Liver (tissue), 3 donors: ENCODE results near the gene SP4.

Source experiments
- NR2F2 ChIP-seq: IDR thresholded peaks from 2 replicates; pipeline ENCODE4 v1.6.1; 2016; ENCODE audit warnings: antibody characterized with exemption
- TAF1 ChIP-seq: conservative IDR thresholded peaks from 2 replicates; pipeline ENCODE4 v1.6.1; 2016; ENCODE audit warnings: antibody characterized with exemption, mild to moderate bottlenecking
- TF ChIP-seq, protein P1 (sequence below): fragments of 150-350 bp; IDR thresholded peaks from 2 replicates; pipeline ENCODE4 v1.5.1; 2017; ENCODE audit warnings: improper control_type of control experiment, low read depth, low read length; ENCODE audit not compliant: missing input control
- TF ChIP-seq, protein P2 (sequence below): IDR thresholded peaks from 2 replicates; pipeline ENCODE4 v1.6.1; 2016; ENCODE audit warnings: antibody characterized with exemption
- TF ChIP-seq, protein P3 (sequence below): IDR thresholded peaks from 2 replicates; pipeline ENCODE4 v1.6.1; 2016; ENCODE audit warnings: antibody characterized with exemption
- donor health status: healthy.
- donor health status: healthy.

DNA sequence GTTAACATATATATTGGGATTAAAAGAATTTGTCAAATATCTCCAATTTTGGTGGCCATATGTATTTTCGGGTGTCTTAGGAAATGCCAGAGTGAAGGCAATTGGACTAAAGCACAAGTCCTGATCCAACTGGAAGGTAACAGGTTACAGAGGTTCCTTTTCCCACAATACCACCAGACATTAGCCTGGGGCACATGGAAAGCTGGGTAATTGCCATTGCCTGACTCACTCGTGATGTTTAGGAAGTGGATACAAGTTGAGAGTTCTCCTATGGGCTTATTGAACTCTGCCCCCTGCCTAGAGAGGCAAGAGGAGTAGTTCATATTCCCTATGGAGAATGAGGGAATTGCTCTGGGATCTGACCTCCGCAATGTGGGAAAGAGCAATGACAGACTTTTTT, 120.6 kb downstream of the SP4 start:
- no peak for TF ChIP-seq TAF1
- TF ChIP-seq, protein P1, sequence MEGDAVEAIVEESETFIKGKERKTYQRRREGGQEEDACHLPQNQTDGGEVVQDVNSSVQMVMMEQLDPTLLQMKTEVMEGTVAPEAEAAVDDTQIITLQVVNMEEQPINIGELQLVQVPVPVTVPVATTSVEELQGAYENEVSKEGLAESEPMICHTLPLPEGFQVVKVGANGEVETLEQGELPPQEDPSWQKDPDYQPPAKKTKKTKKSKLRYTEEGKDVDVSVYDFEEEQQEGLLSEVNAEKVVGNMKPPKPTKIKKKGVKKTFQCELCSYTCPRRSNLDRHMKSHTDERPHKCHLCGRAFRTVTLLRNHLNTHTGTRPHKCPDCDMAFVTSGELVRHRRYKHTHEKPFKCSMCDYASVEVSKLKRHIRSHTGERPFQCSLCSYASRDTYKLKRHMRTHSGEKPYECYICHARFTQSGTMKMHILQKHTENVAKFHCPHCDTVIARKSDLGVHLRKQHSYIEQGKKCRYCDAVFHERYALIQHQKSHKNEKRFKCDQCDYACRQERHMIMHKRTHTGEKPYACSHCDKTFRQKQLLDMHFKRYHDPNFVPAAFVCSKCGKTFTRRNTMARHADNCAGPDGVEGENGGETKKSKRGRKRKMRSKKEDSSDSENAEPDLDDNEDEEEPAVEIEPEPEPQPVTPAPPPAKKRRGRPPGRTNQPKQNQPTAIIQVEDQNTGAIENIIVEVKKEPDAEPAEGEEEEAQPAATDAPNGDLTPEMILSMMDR = no peak
- TF ChIP-seq, protein P2, sequence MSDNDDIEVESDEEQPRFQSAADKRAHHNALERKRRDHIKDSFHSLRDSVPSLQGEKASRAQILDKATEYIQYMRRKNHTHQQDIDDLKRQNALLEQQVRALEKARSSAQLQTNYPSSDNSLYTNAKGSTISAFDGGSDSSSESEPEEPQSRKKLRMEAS = no peak
- no peak for TF ChIP-seq NR2F2
- TF ChIP-seq, protein P3, sequence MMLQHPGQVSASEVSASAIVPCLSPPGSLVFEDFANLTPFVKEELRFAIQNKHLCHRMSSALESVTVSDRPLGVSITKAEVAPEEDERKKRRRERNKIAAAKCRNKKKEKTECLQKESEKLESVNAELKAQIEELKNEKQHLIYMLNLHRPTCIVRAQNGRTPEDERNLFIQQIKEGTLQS = no peak
